Progenitor cell of endocrine pancreas (in vitro differentiated cells): ENCODE measurements around the gene GALNT9. TPM values are rescaled to one million over a fixed set of nuclear protein-coding genes. Genes with fewer than 3 reads are reported as not detected.

Experiments
- DNase-seq: peaks from one replicate; pipeline ENCODE4 v3.0.0; 2021; ENCODE audit warnings: low spot score; ENCODE audit not compliant: unreplicated experiment
- H3K27ac Mint-ChIP-seq: 2 replicates; pipeline ENCODE4 v1.8.0; 2021; ENCODE audit warnings: mild to moderate bottlenecking, moderate library complexity, mixed read lengths
- H3K27me3 Mint-ChIP-seq: 2 replicates; pipeline ENCODE4 v1.8.0; 2021; ENCODE audit warnings: mixed read lengths
- H3K36me3 Mint-ChIP-seq: 2 replicates; pipeline ENCODE4 v1.8.0; 2022; ENCODE audit warnings: mixed read lengths; ENCODE audit not compliant: insufficient read depth
- H3K4me1 Mint-ChIP-seq: 2 replicates; pipeline ENCODE4 v1.8.0; 2021; ENCODE audit warnings: low read depth, mixed read lengths
- H3K4me3 Mint-ChIP-seq: 2 replicates; pipeline ENCODE4 v1.8.0; 2021; ENCODE audit warnings: low read depth, mild to moderate bottlenecking, moderate library complexity, mixed read lengths
- H3K9me3 Mint-ChIP-seq: 2 replicates; pipeline ENCODE4 v1.8.0; 2021; ENCODE audit warnings: low read depth, mixed read lengths
- total RNA-seq: library from RNA; stranded (reverse); gene quantifications from 2 replicates; pipeline ENCODE4 v1.2.1, GENCODE V29; 2021
- TF ChIP-seq, protein P1 (sequence below): fragments of 200-600 bp; sonication (generic); IDR thresholded peaks from one replicate; pipeline ENCODE4 v1.5.0; 2021; ENCODE audit warnings: antibody characterized with exemption, mild to moderate bottlenecking; ENCODE audit not compliant: unreplicated experiment

Gene GALNT9
- total RNA-seq, 1 donor from 2014 or later: 0.36 TPM

DNA sequence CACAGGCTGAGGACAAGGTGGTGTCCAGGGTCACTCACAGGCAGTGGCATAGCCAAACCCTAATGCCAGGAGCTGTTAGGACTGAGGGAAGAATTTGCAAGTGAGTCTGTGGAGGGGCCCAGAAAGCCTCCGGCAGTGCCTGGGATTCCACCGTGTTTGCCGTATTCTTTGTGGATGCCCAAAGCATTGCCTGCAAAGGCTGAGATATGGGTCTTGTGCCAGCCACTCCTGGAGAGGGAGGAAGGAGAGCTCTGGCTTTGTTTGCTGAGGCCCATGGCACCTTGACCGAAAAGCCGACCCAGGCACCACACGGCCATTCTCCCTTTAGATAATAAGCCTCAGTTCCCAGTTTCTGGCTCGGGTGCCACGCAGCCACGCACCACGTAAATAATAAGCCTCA is 35.8 kb upstream of the GALNT9 start:
- Mint-ChIP-seq H3K36me3 (no peaks in the 10 kb centered on the region), H3K27me3 (peaks cover 41% of the 10 kb centered on the region), H3K4me1 (no peaks in the 10 kb centered on the region), H3K4me3 (no peak overlapping the region), H3K27ac (no peak overlapping the region), H3K9me3 (no peaks in the 10 kb centered on the region)
- no peak for DNase-seq
- TF ChIP-seq, protein P1, sequence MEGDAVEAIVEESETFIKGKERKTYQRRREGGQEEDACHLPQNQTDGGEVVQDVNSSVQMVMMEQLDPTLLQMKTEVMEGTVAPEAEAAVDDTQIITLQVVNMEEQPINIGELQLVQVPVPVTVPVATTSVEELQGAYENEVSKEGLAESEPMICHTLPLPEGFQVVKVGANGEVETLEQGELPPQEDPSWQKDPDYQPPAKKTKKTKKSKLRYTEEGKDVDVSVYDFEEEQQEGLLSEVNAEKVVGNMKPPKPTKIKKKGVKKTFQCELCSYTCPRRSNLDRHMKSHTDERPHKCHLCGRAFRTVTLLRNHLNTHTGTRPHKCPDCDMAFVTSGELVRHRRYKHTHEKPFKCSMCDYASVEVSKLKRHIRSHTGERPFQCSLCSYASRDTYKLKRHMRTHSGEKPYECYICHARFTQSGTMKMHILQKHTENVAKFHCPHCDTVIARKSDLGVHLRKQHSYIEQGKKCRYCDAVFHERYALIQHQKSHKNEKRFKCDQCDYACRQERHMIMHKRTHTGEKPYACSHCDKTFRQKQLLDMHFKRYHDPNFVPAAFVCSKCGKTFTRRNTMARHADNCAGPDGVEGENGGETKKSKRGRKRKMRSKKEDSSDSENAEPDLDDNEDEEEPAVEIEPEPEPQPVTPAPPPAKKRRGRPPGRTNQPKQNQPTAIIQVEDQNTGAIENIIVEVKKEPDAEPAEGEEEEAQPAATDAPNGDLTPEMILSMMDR: no peak

DNA sequence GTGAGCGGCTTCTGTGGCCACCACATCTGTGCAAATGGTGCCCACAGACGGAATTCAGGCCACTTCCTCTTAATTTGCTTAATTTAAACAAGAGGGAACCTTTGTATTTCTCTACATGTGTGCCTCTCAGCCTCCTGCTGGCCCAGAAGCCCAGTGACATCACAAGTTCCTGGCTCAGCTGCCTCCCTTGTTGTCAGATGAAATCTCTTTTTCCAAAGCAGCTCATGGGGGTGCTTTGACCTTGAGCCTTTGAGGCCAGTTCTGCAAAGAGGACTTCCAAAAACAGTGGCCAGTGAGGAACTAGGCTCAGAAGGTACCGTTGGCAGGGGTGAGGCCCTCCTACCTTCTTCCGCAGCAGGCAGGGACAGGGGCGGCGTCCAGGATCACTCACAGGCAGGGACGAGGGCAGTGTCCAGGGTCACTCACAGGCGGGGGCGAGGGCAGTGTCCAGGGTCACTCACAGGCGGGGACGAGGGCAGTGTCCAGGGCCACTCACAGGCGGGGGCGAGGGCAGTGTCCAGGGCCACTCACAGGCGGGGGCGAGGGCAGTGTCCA is 35.0 kb upstream of the GALNT9 start:
- no peaks in the 10 kb centered on the region for H3K36me3 Mint-ChIP-seq
- DNase-seq: no peak
- H3K9me3 Mint-ChIP-seq: no peaks in the 10 kb centered on the region
- H3K4me1 Mint-ChIP-seq: no peaks in the 10 kb centered on the region
- TF ChIP-seq, protein P1: no peak
- H3K27ac Mint-ChIP-seq: no peak overlapping the region
- H3K4me3 Mint-ChIP-seq: no peak overlapping the region
- peaks cover 40% of the 10 kb centered on the region for H3K27me3 Mint-ChIP-seq

DNA sequence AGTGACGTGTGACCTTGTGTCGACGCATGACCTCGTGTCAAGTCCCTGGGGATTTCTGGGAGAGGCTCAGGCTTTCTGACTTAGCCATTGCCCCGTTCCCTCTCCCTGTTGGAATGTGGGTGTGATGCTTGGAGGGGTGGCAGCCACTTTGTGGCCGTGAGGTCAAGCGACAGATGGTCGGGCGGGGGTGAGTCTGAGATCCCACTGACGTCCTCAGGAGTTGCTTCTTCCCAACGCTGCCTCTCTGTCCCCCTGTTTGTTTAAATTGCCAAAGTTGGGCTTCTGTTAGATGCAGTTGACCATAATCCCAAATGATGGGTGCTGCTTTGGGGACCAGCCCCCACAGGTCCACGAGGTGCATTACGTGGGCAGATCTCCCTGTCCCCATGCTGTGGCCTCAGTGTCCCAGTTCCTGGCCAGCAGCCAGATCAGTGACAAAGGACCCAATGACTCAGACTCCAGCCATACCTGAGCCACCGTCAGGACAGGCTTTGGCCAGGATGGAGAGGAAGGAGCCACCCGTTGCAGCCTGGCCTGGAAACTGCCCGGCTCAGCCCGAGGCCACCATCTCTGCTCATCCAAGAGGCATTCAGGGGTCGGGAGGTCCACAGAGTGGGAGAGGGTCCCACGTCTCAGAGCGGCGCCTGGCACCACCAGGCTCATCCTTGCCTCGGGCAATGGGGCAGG is 34.4 kb upstream of the GALNT9 start:
- Mint-ChIP-seq H3K4me1 (no peaks in the 10 kb centered on the region), H3K27ac (no peak overlapping the region), H3K36me3 (no peaks in the 10 kb centered on the region), H3K9me3 (no peaks in the 10 kb centered on the region), H3K4me3 (no peak overlapping the region), H3K27me3 (peaks cover 35% of the 10 kb centered on the region)
- DNase-seq: no peak
- TF ChIP-seq, protein P1: no peak

DNA sequence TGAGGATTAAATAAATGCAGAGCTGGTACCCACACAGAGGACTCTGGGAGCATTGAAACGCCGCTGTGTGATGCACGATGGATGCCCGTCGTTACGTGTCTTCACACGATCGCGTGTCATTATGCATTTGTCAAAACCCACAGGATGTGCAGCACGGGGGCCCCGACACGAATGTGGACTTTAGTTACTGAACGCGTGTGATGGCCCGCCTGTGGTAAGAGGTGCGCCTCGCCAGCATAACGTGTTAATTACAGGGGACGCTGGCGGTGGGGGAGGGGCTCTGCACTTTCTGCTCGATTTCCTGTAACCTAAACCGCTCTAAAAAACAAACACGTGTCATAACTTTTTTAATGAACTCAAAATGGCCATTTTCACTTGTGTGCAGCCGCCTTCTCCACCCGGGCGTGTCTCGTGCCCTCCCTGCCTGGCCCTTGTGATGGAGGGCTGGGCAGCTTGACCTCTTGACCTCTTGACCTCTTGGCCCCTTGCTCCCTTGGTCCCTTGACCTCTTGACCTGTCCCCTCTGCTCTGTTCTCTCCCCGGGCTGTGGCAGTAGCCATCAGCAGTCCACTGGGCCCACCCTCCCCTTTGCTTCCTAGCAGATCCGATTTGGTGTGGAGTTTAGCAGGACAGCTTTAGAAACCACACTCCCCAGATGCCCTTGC is 33.7 kb upstream of the GALNT9 start:
- Mint-ChIP-seq H3K9me3 (no peaks in the 10 kb centered on the region), H3K36me3 (no peaks in the 10 kb centered on the region), H3K27me3 (peaks cover 29% of the 10 kb centered on the region), H3K4me1 (no peaks in the 10 kb centered on the region), H3K4me3 (no peak overlapping the region), H3K27ac (no peak overlapping the region)
- TF ChIP-seq, protein P1: no peak
- no peak for DNase-seq

DNA sequence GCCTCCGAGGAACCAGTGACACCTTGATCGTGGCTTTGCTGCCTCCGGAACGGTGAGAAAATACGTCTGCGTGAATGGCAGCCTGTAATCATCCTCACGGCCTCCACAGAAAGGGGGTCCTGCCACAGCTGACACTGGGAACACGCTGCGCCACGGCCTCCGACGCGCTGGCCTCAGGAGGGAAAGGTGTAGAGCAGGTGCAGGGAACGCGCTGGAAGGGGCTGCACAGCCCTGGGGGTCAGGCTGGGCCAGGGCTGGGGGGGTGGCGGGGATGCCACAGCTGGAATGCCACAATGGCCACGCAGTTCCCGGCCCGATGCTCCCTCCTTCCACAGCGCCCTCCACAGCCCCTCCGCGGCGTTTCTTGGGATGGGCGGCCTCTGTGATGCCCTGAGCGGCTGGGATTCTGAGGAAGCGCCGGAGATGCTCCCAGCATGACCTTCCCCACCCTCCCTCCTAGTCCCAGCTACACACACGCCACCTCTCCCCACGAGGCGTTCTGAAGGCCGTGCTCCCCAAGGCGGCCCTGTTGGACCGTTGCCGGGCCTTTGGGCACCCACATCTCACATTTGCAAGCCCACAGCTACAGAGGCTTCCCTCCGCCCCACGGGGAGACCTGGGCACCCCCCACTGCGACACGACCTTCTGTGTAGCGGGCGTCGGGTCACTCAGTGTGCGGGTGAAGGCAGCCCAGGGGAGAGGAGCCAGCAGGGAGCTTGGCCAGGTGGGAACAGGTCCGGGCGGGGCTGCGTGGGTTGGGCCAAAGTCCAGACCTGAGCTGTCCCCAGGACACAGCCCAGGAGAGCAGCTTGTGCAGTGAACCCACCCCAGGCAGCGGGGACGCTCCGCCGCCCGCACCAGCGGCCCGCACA is 31.8 kb upstream of the GALNT9 start:
- H3K9me3 Mint-ChIP-seq: no peaks in the 10 kb centered on the region
- no peaks in the 10 kb centered on the region for H3K4me1 Mint-ChIP-seq
- no peak for DNase-seq
- H3K27me3 Mint-ChIP-seq: peaks cover 28% of the 10 kb centered on the region
- no peaks in the 10 kb centered on the region for H3K36me3 Mint-ChIP-seq
- no peak overlapping the region for H3K4me3 Mint-ChIP-seq
- no peak overlapping the region for H3K27ac Mint-ChIP-seq
- TF ChIP-seq, protein P1: no peak
